ENCODE data around the gene CORO6. TPM values are rescaled to one million over a fixed set of nuclear protein-coding genes. Genes with fewer than 3 reads are reported as not detected.
A peak's percentile ranks its signal among the peaks of the same experiment; 100 is the strongest.

The CORO6 gene
- total RNA-seq, 1 experiment from 2014 or later: 0.51 TPM

GRCh38 chr17:29578626-29579485, 43.9 kb downstream of the CORO6 start:
- DNase-seq (ENCODE audit: low read depth): no peak

DNA sequence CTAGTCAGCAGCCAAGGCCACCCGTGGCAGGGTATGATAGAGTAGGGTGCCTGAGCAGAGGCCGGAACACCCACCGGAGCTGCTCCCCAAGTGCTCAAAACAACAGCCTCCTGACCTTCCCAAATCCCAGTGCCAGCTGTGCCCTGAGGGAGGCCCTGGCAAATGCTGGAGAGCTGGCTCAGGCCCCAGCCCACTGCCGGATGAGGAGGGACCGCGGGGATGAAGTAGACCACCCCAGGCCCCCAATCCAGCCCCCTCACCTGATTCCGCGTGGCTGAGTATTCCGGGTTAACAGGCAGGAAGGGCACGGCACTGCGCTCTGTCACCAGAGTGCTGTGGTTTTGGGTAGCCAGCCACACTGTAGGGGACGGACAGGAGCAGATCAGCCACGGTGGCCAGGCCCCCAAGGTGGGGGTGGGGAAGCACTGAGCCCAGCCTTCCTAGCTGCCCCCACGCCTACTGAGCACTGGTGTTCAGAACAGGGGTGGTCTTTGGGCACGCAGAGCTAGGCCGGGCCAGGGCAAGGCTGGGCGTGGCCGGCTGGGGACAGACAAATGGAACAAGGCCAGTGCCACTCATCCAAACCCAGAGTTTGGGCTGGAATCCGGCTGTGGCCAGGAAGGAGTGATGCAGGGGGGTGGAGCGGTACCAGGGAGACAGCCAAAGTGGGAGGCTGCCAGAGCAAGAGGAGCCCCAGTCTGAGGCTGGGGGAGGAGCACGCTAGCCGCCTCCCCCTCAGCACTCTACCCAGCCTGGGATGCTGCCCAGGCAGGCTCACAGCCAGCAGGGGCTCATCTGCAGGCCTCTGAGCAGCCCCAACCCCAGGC, 45.1 kb downstream of the CORO6 start:
- no peak for DNase-seq (ENCODE audit: low read depth)

GRCh38 chr17:29577001-29577370, 45.7 kb downstream of the CORO6 start:
- no peak for DNase-seq (ENCODE audit: low read depth)

- no peak for DNase-seq (ENCODE audit: low read depth)
Measured at GRCh38 chr17:29576214-29577000, 46.3 kb downstream of the CORO6 start.

DNA sequence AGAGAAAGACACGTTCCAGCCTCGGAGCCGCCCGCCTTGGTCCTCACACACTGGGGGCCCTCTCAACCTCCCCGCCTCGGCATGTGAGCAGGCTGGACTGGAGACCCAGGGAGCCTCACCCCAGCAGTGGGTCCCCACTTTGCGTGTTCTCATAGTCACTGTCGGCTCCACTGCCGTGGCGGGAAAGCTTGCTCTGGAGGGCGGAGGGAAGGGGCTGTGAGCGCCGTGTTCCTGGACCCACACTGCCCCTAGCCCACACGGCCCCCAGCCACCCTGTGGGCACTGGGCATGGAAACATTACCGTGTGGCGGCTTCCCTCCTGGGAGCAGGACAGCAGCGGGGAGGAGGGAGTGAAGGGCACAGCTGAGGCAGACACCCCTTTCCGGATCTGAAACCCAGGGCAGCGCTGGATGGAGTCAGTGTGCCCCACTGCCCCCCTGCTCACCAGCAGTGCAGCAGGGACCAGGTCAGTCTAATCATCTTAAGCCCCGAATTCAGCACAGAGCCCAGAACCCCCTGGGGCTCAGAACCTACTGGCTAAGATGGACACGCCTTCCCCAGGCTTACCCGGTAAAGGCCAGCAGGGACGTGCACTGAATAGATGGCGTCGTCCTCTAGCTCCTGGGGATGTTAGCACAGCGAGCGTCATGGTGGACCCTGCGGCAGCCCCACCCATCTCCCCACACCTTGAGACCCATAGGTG, 47.0 kb downstream of the CORO6 start:
- no peak for DNase-seq (ENCODE audit: low read depth)

GRCh38 chr17:29574732-29575510, 47.8 kb downstream of the CORO6 start:
- no peak for DNase-seq (ENCODE audit: low read depth)

DNA sequence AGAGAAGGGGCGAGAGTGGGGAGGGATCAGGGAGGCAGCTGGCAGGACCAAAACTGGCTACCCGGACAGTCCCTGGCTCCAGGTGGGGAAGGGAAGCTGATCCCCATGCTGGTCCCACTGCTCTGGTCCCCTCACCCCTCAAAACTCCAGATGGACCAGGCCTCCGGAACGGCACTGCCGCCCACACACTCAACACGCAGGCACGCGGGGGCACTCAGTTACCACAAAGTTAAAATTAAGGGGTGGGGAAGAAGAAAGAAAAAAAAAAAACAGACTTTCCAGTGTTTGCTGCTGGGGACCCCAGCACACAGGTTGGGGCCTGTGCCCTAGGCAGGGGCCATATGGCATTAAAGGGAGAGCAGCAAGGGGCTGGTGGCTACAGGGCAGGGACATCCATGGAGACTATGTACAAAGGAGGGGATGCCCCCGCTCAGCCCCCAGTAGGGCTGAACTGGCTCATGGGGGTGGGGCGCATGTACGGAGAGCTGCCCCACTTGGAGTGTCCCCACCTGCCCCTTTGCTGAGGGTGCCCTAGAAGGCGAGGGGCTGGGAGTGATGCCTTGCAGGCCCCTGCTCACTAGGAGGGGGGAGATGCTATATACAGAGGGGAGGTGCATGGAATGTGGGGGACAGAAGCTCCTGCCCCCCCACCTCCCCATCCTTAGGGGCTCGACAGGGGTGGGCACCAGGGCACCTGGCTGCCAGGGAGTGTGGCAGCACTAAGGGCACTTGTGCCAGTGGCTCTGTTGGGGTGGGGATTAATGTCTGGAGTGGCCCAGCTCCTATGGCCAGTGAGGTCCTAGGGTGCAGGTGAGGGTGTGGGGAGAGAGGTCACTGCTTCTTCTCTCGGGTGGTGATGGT, 48.6 kb downstream of the CORO6 start:
- DNase-seq (ENCODE audit: low read depth): no peak

DNA sequence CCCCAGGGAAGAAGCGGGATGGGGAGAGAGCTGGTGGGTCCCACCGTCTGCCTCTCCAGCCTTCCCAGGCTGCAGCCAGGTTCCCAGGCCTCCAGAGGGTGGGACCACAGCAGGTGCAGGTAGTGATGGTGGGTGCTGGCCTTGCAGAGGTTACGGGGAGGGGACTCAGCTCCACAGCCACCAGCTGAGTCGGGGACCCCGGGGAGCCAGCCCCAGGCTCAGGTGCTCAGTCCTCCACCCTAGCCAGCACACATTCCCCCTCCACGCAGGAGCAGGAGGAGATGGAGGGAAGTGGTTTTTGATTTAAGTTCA, 49.2 kb downstream of the CORO6 start:
- DNase-seq (ENCODE audit: low read depth): no peak

GRCh38 chr17:29572691-29573557, 49.8 kb downstream of the CORO6 start:
- peak; percentile 62 for DNase-seq (ENCODE audit: low read depth)

DNA sequence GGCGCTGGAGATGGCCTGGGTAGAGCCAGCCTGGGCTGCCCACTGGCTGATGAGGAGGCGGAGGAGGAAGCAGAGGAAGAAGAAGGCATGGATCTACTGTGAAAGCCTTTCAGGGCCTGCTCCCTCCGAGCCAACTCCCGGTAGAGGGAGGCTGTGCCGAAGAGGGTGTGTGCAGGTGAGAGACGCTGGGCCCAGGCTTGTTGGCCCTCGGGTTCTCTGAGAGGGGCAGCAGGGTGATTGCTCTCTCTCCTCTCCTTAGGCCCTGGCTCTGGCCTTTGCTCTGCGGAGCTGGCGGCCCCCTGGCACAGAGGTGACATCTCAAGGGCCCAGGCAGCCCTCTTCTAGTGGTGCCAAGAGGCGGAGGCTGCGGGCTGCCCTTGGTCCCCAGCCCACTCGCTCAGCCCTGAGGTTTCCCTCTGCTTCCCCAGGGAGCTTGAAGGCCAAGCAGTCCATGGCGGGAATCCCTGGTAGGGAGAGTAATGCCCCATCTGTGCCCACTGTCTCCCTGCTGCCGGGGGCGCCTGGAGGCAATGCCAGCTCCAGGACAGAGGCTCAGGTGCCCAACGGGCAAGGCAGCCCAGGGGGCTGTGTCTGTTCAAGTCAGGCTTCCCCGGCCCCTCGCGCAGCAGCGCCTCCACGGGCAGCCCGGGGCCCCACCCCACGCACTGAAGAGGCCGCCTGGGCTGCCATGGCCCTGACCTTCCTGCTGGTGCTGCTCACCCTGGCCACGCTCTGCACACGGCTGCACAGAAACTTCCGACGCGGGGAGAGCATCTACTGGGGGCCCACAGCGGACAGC, 50.6 kb downstream of the CORO6 start:
- no peak for DNase-seq (ENCODE audit: low read depth)

DNA sequence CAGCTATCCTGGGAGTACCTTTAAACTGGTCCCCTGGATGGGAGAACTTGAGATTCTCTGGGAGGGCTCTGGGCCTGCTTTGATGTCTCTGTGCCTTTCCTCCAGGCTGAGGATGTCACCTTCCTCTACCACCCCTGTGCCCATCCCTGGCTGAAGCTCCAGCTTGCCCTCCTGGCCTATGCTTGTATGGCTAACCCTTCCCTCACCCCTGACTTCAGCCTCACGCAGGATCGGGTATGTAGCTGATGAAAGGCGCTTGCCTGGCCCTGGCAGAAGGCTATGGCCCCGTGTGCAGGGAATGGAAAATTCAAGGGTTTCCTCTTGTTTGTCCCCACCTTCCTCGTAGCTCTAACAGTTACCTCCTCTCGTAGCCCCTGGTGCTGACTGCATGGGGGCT, 51.2 kb downstream of the CORO6 start:
- DNase-seq (ENCODE audit: low read depth): no peak

DNA sequence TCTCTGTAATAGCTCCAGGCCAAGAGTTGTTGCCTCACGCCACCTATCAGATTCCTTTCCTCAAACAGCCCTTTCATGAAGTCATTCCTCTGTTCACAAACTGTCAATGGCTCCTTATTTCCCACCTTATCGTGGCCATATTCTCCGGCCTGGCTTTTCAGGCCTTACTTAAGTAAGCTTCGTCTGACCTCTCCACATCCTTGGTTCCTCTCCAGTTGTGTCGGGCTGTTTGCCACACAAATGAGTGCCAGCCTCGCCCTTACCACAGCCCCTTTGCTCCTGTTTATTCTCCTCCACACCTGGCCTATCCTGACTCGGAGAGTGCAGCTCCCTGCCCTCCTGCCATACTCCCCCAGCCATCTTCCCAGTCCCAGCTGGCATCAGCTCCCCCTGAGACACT, 52.2 kb downstream of the CORO6 start:
- no peak for DNase-seq (ENCODE audit: low read depth)

- no peak for DNase-seq (ENCODE audit: low read depth)
Measured at GRCh38 chr17:29569245-29569950, 53.3 kb downstream of the CORO6 start.

DNA sequence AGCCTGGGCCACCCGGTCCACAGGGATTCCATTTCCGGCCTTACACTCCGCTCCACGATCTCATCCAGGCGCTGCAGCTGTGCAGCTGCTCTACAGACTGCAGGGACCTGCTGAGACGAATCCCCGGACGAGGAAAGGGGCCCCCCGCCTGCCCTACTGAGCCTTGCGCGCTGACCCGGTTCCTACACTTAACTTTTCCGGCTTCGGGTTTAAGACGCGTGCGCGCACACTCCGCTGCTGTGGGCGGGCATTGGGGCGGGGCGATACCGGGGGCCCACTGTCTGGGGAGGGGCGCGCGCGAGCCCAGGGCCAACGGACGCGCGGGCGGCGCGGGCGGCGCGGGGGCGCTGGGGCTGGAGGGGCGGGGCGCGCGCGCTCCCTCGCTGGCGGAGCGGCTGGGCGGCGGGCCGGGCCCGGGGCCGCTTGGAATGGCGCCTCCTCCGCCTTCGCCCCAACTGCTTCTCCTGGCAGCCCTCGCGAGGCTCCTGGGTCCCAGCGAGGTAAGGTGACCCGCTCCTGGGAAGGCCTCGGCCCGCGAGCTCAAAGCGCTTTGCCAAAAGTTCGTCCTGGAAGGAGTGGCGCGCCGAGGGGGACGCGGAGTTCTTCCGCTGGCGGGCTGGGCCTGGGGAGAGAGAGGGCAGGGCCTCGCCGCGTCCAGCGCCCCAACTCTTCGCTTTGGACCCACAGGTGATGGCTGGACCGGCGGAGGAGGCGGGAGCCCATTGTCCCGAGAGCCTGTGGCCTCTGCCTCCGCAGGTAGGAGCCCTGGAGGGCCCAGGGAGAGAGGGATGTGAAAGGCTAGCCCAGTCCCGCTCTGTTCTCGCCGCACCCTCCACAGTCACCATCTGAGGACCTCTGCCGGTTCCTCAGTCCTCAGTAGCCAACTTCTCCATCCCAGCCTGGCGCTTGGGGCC, 54.1 kb downstream of the CORO6 start, which contains the start of gene TP53I13:
TSS of gene TP53I13 (plus strand) at position 371 of the 914 bp plus-strand sequence. CDS start at position 429, 58 bp downstream.
- peak; percentile 91 for DNase-seq (ENCODE audit: low read depth)

DNA sequence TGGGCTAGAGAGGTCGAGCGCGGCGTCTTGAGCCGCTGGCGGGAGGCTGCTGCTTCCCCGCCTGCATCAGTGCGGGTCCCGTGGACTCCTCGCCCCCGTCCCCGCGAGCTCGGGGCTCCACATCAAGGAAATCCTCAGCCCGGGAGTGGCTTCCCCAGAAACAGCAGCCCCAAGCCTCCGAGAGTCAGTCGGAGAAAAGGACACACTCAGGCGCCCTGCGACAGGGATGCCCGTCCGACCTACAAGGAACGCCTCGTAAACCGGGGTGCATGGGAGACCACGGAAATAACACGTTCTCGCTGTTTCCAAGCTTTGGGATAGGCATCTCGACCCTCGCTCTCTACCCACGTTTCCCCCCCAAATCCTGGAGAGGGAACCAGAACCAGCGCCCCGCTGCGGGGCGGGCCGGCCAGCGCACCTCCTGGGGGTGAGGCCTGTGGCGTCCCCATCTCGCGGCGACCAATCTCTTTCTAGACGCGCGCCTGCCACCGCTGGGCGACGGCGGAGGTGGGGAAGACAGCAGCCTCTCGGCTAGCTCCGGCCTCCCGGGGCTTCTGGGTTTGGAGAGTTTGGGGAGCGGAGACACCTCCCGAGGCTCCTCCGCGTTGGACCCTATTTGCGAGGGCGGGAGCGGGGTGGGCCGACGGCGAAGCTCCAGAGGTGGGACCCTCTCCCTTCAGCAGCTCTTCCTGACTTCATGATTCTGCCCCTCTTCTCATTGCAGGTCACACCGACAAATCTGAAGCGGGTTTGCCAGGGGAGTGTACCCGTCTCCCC, 55.0 kb downstream of the CORO6 start:
- DNase-seq (ENCODE audit: low read depth): peak; percentile 78

DNA sequence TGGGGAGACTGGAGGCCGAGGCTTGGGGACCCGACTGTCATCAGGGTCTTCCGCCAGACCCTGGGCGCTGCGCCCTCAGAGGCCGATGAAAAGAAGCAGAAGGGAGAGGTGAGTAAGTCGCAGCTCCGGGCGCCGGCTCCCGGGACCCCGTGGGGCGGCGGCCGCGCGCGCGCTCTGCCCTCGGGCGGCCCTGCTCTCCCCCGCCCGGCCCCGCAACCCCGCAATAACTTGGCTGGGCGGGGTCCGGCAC, 55.5 kb downstream of the CORO6 start:
- no peak for DNase-seq (ENCODE audit: low read depth)
